ACC112 (cell line): Measurements from ENCODE around the gene NSF.
"Not testable (repeated sequence)": the region's sequence is repeated elsewhere in the genome, so short reads cannot be mapped to it uniquely, and the experiment has no call there.

Experiments used
- H2AFZ ChIP-seq: fragments of 200-600 bp; sonication (generic); one replicate; pipeline ENCODE4 v1.6.0; 2017; ENCODE audit warnings: antibody characterized with exemption, low read length; ENCODE audit not compliant: unreplicated experiment
- H3K27ac ChIP-seq: fragments of 200-600 bp; sonication (generic); 2 replicates; pipeline ENCODE4 v1.5.1; 2014; ENCODE audit warnings: low read depth, mild to moderate bottlenecking, antibody characterized with exemption, low read length, moderate library complexity
- H3K27me3 ChIP-seq: fragments of 200-600 bp; sonication (generic); 2 replicates; pipeline ENCODE4 v1.6.1; 2014; ENCODE audit warnings: mild to moderate bottlenecking, antibody characterized with exemption, low read length, moderate library complexity, mixed read lengths; ENCODE audit not compliant: insufficient read depth
- H3K36me3 ChIP-seq: fragments of 200-600 bp; sonication (generic); 2 replicates; pipeline ENCODE4 v1.6.1; 2016; ENCODE audit warnings: mild to moderate bottlenecking, antibody characterized with exemption, low read length, moderate library complexity, mixed read lengths; ENCODE audit not compliant: insufficient read depth
- H3K4me1 ChIP-seq: fragments of 200-600 bp; sonication (generic); one replicate; pipeline ENCODE4 v1.6.1; 2016; ENCODE audit warnings: low read length, mixed read lengths; ENCODE audit not compliant: insufficient read depth, unreplicated experiment, control insufficient read depth
- H3K4me3 ChIP-seq: fragments of 200-600 bp; sonication (generic); 2 replicates; pipeline ENCODE4 v1.5.1; 2014; ENCODE audit warnings: mild to moderate bottlenecking, low read depth, low read length
- H3K79me2 ChIP-seq: fragments of 200-600 bp; sonication (generic); one replicate; pipeline ENCODE4 v1.6.0; 2016; ENCODE audit warnings: low read length; ENCODE audit not compliant: control insufficient read depth, unreplicated experiment, insufficient read depth

Gene NSF

DNA sequence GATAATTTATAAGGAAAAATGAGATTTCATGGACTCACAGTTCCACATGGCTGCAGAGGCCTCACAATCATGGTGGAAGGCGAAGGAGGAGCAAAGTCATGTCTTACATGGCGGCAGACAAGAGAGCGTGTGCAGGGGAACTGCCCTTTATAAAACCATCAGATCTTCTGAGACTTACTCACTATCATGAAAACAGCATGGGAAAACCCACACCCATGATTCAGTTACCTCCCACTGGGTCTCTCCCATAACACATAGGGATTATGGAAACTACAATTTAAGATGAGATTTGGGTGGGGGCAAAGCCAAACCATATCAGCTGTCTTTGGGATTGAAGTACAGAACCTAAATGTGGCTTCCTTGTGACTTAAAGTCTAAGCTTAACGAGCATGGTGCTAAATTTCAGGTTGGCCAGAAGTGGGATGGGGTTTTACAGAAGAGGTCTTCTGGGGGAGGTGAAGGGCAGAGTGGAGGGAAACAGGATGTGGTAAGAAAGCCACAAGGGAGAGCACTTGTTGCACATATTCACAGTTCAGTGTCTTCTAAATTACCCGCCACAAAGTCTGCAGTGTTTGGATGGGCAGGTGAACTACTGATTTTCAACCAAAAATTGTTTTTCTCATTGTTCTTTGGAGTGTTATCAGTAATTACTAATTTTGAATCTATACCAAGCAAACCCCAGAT, 38.4 kb downstream of the NSF start:
- not testable (repeated sequence) for H3K27me3 ChIP-seq, H3K79me2 ChIP-seq, H3K4me3 ChIP-seq, H3K4me1 ChIP-seq, H3K36me3 ChIP-seq, H2AFZ ChIP-seq, H3K27ac ChIP-seq

DNA sequence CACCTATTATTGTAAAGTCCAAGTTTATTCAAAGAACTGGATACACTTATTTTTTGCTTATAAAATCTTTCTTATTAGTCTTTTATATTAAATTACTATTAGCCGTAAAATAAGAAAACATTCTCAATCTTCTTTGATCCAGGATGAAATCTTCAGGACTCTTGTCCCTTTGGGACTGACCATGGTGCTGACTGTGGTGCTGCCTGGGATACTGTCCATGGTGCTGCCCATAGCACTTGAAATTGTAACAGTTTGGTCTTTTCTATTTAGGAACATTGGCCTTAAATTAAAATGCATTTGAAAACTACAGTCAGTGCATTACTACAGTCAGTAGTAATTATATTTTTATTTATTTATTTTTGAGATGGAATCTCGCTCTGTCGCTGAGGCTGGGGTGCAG, 41.7 kb downstream of the NSF start:
- H3K36me3 ChIP-seq, H3K27me3 ChIP-seq, H2AFZ ChIP-seq, H3K4me3 ChIP-seq, H3K27ac ChIP-seq, H3K79me2 ChIP-seq, H3K4me1 ChIP-seq: not testable (repeated sequence)

DNA sequence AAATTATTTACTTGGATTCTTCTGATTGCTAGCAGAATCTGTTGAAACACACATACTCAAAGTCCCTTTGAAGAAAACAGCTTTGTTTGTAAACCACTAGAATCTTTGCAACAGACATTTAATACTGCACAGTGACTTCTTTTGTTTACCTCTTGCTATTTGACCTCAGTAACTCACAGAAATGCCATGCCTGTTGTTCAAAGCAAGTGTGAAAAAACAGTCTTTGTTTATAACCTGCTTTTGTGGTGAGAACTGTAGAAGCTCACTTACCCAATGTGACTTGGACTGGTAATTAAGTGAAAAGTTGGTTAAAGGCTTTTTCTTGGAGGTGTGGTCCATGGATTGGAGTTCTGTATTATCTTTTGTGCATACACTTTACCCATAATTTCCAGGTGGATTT, 44.4 kb downstream of the NSF start:
- not testable (repeated sequence) for H3K4me3 ChIP-seq, H3K36me3 ChIP-seq, H3K79me2 ChIP-seq, H2AFZ ChIP-seq, H3K4me1 ChIP-seq, H3K27ac ChIP-seq, H3K27me3 ChIP-seq

DNA sequence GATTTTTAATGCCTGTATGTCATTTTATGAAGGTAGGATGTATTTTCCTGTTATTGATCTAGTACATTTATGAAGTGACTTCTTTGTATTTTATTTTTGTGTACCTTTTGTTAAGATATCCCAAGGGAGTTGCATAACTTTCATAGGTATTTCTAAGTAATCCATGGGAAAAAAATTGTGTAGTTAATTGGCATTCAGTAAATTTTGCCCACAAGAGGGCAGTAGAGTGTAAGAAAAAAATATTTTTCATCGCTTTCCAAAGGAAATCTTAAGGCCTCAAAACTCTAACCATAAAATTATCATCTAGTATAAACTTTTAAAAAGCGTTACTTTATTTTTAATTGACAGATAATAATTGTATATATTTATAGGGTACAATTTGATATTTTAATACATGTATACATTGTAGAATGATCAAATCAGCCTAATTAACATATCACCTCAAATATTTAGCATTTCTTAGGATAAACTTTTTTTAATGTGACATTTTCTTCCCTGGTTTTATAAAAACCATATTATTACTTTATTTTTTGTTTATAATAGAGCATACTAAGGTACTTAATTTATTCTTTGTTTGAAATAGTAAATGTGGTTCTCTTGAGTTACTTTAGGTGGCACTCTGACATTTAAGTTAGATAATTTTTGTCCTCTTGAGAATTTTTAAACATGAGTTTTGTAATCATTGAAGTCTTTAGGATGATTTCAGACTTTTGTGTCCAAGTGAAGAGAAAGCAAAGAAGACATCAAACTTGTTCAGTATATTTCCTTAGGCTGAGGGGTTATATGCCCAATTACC, 51.6 kb downstream of the NSF start:
- not testable (repeated sequence) for H3K79me2 ChIP-seq, H3K4me1 ChIP-seq, H2AFZ ChIP-seq, H3K36me3 ChIP-seq, H3K4me3 ChIP-seq, H3K27ac ChIP-seq, H3K27me3 ChIP-seq

- H3K36me3 ChIP-seq, H3K27ac ChIP-seq, H3K79me2 ChIP-seq, H3K4me3 ChIP-seq, H3K4me1 ChIP-seq, H2AFZ ChIP-seq, H3K27me3 ChIP-seq: not testable (repeated sequence)
Measured at GRCh38 chr17:46647251-46647650, 56.8 kb downstream of the NSF start.

DNA sequence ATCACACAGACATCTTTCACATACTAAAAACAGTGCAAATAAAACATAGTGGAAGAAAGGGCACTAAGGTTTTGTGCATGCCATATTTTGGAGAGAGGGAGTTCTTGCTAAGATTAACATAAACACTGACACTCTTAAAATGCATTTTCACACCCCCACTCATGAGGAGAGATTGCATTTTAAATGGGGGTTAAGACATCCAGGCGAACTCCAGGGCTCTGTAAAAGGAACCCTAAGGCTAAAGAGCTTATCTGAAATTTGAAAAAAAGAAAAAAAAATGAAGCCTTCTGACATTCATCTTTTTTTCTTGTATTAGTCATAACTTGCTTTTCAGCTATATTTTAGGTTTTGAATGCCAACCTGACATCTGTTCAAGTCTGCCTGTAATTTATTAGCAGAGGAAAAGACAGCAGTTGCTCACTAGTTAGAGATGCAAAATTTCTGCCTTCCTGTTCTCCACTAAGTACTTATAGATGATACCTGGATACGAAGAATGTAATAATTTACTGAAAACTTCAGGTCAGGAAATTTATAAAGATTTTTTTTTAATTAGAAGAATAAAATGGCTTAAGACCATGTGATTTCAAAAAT, 57.3 kb downstream of the NSF start:
- not testable (repeated sequence) for H3K4me3 ChIP-seq, H3K79me2 ChIP-seq, H3K27me3 ChIP-seq, H3K4me1 ChIP-seq, H3K27ac ChIP-seq, H2AFZ ChIP-seq, H3K36me3 ChIP-seq

- not testable (repeated sequence) for H3K4me3 ChIP-seq, H2AFZ ChIP-seq, H3K36me3 ChIP-seq, H3K79me2 ChIP-seq, H3K27me3 ChIP-seq, H3K4me1 ChIP-seq, H3K27ac ChIP-seq
Measured at GRCh38 chr17:46649246-46649645, 58.8 kb downstream of the NSF start.

- not testable (repeated sequence) for H2AFZ ChIP-seq, H3K36me3 ChIP-seq, H3K4me3 ChIP-seq, H3K79me2 ChIP-seq, H3K4me1 ChIP-seq, H3K27me3 ChIP-seq, H3K27ac ChIP-seq
Measured at GRCh38 chr17:46652024-46652643, 61.7 kb downstream of the NSF start.

GRCh38 chr17:46658235-46658634, 67.8 kb downstream of the NSF start:
- H2AFZ ChIP-seq, H3K79me2 ChIP-seq, H3K27me3 ChIP-seq, H3K4me1 ChIP-seq, H3K36me3 ChIP-seq, H3K27ac ChIP-seq, H3K4me3 ChIP-seq: not testable (repeated sequence)

DNA sequence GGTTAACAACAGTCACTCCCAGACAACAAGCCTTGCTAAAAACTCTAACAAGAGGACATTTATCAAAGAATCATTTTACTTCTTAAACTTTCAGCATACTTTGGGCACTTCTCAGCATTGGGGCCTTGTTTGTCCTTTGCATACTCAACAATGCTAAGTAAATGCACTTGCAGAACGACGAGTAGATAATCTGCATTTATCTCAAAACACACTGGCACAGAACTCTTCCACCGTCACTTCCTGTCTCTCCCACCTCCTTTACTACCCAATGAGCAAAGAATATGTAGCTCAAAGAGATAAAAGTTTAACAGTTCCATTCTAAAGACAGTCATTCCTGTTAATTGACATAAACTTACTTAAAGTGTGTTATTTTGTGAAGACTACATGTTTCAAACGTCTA, 69.2 kb downstream of the NSF start:
- not testable (repeated sequence) for H2AFZ ChIP-seq, H3K36me3 ChIP-seq, H3K4me3 ChIP-seq, H3K27me3 ChIP-seq, H3K79me2 ChIP-seq, H3K4me1 ChIP-seq, H3K27ac ChIP-seq

GRCh38 chr17:46663123-46663522, 72.7 kb downstream of the NSF start:
- not testable (repeated sequence) for H3K27ac ChIP-seq, H2AFZ ChIP-seq, H3K79me2 ChIP-seq, H3K36me3 ChIP-seq, H3K4me1 ChIP-seq, H3K4me3 ChIP-seq, H3K27me3 ChIP-seq
